ENCODE measurements around the gene PLXNA4. TPM values are rescaled to one million over a fixed set of nuclear protein-coding genes. Genes with fewer than 3 reads are reported as not detected.

Gene PLXNA4
- total and polyA plus RNA-seq, 2 experiments from 2014 or later = 0.08 to 0.80 TPM

GRCh38 chr7:132359743-132360142 lies 216.5 kb downstream of the PLXNA4 start:
- no peaks in the 10 kb centered on the region for H3K4me1 ChIP-seq (ENCODE audit: insufficient read depth)
- no peak for DNase-seq (ENCODE audit: low spot score)
- H3K36me3 ChIP-seq (ENCODE audit: insufficient read depth) = no peaks in the 10 kb centered on the region
- ATAC-seq = no peak
- no peak overlapping the region for H2AFZ ChIP-seq
- Mint-ChIP-seq H3K36me3 (ENCODE audit: low read depth) (no peaks in the 10 kb centered on the region), H3K4me1 (no peaks in the 10 kb centered on the region), H3K9me3 (no peaks in the 10 kb centered on the region), H3K4me3 (no peak overlapping the region), H3K27ac (no peak overlapping the region), H3K27me3 (ENCODE audit: insufficient read depth, low read depth, poor library complexity) (peaks cover 2% of the 10 kb centered on the region)
- TF ChIP-seq POLR2AphosphoS5 (IDR thresholded peaks at IDR 0.05; ENCODE audit: low read depth) (no peak), CREB1 (CRISPR knock-in tag; IDR thresholded peaks at IDR 0.05; ENCODE audit: low read depth) (no peak), CTCF (conservative IDR thresholded peaks at IDR 0.05; ENCODE audit: low read depth in 2 of 2) (no peak), ZNF331 (CRISPR knock-in tag; IDR thresholded peaks at IDR 0.05; ENCODE audit: low read depth) (no peak), EZH2 (IDR thresholded peaks at IDR 0.05; ENCODE audit: low read depth, unreplicated experiment) (no peak), STAT1 (IDR thresholded peaks at IDR 0.05; ENCODE audit: unreplicated experiment) (no peak), NANOG (IDR thresholded peaks at IDR 0.05; ENCODE audit: borderline replicate concordance) (no peak), ZNF114 (CRISPR knock-in tag; IDR thresholded peaks at IDR 0.05) (no peak), EZH2phosphoT487 (IDR thresholded peaks at IDR 0.05; ENCODE audit: unreplicated experiment) (no peak), JUNB (IDR thresholded peaks at IDR 0.05; ENCODE audit: unreplicated experiment) (no peak)
- TF ChIP-seq, protein P1, sequence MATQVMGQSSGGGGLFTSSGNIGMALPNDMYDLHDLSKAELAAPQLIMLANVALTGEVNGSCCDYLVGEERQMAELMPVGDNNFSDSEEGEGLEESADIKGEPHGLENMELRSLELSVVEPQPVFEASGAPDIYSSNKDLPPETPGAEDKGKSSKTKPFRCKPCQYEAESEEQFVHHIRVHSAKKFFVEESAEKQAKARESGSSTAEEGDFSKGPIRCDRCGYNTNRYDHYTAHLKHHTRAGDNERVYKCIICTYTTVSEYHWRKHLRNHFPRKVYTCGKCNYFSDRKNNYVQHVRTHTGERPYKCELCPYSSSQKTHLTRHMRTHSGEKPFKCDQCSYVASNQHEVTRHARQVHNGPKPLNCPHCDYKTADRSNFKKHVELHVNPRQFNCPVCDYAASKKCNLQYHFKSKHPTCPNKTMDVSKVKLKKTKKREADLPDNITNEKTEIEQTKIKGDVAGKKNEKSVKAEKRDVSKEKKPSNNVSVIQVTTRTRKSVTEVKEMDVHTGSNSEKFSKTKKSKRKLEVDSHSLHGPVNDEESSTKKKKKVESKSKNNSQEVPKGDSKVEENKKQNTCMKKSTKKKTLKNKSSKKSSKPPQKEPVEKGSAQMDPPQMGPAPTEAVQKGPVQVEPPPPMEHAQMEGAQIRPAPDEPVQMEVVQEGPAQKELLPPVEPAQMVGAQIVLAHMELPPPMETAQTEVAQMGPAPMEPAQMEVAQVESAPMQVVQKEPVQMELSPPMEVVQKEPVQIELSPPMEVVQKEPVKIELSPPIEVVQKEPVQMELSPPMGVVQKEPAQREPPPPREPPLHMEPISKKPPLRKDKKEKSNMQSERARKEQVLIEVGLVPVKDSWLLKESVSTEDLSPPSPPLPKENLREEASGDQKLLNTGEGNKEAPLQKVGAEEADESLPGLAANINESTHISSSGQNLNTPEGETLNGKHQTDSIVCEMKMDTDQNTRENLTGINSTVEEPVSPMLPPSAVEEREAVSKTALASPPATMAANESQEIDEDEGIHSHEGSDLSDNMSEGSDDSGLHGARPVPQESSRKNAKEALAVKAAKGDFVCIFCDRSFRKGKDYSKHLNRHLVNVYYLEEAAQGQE (IDR thresholded peaks at IDR 0.05; ENCODE audit: unreplicated experiment) = no peak
- TF ChIP-seq, protein P2, sequence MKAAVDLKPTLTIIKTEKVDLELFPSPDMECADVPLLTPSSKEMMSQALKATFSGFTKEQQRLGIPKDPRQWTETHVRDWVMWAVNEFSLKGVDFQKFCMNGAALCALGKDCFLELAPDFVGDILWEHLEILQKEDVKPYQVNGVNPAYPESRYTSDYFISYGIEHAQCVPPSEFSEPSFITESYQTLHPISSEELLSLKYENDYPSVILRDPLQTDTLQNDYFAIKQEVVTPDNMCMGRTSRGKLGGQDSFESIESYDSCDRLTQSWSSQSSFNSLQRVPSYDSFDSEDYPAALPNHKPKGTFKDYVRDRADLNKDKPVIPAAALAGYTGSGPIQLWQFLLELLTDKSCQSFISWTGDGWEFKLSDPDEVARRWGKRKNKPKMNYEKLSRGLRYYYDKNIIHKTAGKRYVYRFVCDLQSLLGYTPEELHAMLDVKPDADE (IDR thresholded peaks at IDR 0.05) = no peak
- TF ChIP-seq, protein P3, sequence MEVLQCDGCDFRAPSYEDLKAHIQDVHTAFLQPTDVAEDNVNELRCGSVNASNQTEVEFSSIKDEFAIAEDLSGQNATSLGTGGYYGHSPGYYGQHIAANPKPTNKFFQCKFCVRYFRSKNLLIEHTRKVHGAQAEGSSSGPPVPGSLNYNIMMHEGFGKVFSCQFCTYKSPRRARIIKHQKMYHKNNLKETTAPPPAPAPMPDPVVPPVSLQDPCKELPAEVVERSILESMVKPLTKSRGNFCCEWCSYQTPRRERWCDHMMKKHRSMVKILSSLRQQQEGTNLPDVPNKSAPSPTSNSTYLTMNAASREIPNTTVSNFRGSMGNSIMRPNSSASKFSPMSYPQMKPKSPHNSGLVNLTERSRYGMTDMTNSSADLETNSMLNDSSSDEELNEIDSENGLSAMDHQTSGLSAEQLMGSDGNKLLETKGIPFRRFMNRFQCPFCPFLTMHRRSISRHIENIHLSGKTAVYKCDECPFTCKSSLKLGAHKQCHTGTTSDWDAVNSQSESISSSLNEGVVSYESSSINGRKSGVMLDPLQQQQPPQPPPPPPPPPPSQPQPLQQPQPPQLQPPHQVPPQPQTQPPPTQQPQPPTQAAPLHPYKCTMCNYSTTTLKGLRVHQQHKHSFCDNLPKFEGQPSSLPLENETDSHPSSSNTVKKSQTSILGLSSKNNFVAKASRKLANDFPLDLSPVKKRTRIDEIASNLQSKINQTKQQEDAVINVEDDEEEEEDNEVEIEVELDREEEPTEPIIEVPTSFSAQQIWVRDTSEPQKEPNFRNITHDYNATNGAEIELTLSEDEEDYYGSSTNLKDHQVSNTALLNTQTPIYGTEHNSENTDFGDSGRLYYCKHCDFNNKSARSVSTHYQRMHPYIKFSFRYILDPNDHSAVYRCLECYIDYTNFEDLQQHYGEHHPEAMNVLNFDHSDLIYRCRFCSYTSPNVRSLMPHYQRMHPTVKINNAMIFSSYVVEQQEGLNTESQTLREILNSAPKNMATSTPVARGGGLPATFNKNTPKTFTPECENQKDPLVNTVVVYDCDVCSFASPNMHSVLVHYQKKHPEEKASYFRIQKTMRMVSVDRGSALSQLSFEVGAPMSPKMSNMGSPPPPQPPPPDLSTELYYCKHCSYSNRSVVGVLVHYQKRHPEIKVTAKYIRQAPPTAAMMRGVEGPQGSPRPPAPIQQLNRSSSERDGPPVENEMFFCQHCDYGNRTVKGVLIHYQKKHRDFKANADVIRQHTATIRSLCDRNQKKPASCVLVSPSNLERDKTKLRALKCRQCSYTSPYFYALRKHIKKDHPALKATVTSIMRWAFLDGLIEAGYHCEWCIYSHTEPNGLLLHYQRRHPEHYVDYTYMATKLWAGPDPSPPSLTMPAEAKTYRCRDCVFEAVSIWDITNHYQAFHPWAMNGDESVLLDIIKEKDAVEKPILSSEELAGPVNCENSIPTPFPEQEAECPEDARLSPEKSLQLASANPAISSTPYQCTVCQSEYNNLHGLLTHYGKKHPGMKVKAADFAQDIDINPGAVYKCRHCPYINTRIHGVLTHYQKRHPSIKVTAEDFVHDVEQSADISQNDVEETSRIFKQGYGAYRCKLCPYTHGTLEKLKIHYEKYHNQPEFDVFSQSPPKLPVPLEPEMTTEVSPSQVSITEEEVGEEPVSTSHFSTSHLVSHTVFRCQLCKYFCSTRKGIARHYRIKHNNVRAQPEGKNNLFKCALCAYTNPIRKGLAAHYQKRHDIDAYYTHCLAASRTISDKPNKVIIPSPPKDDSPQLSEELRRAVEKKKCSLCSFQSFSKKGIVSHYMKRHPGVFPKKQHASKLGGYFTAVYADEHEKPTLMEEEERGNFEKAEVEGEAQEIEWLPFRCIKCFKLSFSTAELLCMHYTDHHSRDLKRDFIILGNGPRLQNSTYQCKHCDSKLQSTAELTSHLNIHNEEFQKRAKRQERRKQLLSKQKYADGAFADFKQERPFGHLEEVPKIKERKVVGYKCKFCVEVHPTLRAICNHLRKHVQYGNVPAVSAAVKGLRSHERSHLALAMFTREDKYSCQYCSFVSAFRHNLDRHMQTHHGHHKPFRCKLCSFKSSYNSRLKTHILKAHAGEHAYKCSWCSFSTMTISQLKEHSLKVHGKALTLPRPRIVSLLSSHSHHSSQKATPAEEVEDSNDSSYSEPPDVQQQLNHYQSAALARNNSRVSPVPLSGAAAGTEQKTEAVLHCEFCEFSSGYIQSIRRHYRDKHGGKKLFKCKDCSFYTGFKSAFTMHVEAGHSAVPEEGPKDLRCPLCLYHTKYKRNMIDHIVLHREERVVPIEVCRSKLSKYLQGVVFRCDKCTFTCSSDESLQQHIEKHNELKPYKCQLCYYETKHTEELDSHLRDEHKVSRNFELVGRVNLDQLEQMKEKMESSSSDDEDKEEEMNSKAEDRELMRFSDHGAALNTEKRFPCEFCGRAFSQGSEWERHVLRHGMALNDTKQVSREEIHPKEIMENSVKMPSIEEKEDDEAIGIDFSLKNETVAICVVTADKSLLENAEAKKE (CRISPR knock-in tag; IDR thresholded peaks at IDR 0.05) = no peak
- no peaks in the 10 kb centered on the region for H3K27me3 ChIP-seq (ENCODE audit: insufficient read depth)
- H3K79me2 ChIP-seq (replicated peaks; ENCODE audit: insufficient read depth) = no peaks in the 10 kb centered on the region
- H3K4me2 ChIP-seq = no peak overlapping the region
- no peaks in the 10 kb centered on the region for H3K9me2 ChIP-seq (ENCODE audit: insufficient read depth)
- no peaks in the 10 kb centered on the region for H4K20me1 ChIP-seq (replicated peaks; ENCODE audit: insufficient read depth)
- H3F3A ChIP-seq (replicated peaks; ENCODE audit: low read depth) = no peaks in the 10 kb centered on the region
- H3K27ac ChIP-seq (ENCODE audit: low read depth) = no peak overlapping the region
- no peak overlapping the region for H3K4me3 ChIP-seq

All from GM23338 (cell line).